H1 (cell line): ENCODE data around the gene ADCK1. TPM values are rescaled to one million over a fixed set of nuclear protein-coding genes. Genes with fewer than 3 reads are reported as not detected.

ENCODE experiments used
- CTCF ChIA-PET: fragments of 300-600 bp; sonication (Branson Sonifier 250); formaldehyde crosslinking; loops from one replicate; lab custom pipeline; 2021; ENCODE audit not compliant: partially characterized antibody; lab: Charles Lee
- POLR2A ChIA-PET: fragments of 300-600 bp; sonication (Branson Sonifier 250); formaldehyde crosslinking; loops from one replicate; lab custom pipeline; 2021; ENCODE audit warnings: inconsistent platforms; ENCODE audit not compliant: partially characterized antibody; lab: Charles Lee
- DNase-seq, 2 experiments: peaks; one replicate each; pipeline versions ENCODE4 v3.0.0 to v3.0.0-alpha.2; 2010 to 2022; ENCODE audit warnings: low spot score in 2 of 2, low read depth in 1 of 2, mixed read lengths in 1 of 2
- FAIRE-seq: peaks from 2 replicates; lab custom pipeline; 2011; peaks lifted over from hg19 to GRCh38; lab: Jason Lieb, UNC
- H2AFZ ChIP-seq: 2 replicates; pipeline ENCODE4 v1.8.1; 2012; ENCODE audit warnings: low read length, inconsistent platforms
- H2AK5ac ChIP-seq: 2 replicates; pipeline ENCODE4 v1.6.1; 2013; ENCODE audit warnings: low read depth, low read length
- H2BK120ac ChIP-seq: replicated peaks from 2 replicates; pipeline ENCODE3; 2013; ENCODE audit warnings: low read depth, low read length, inconsistent platforms
- H2BK12ac ChIP-seq: 2 replicates; pipeline ENCODE4 v1.6.1; 2013; ENCODE audit warnings: low read depth, low read length
- H2BK15ac ChIP-seq: 2 replicates; pipeline ENCODE4 v1.6.1; 2013; ENCODE audit warnings: low read length
- H2BK20ac ChIP-seq: 2 replicates; pipeline ENCODE4 v1.6.1; 2013; ENCODE audit warnings: low read length
- H2BK5ac ChIP-seq: 2 replicates; pipeline ENCODE4 v1.6.1; 2013; ENCODE audit warnings: low read depth, low read length
- H3K14ac ChIP-seq: 2 replicates; pipeline ENCODE4 v1.6.1; 2013; ENCODE audit warnings: inconsistent platforms; ENCODE audit not compliant: insufficient read length
- H3K18ac ChIP-seq: 2 replicates; pipeline ENCODE4 v1.6.1; 2013; ENCODE audit warnings: low read length; ENCODE audit errors: extremely low read depth
- H3K23ac ChIP-seq: 2 replicates; pipeline ENCODE4 v1.6.1; 2013; ENCODE audit warnings: inconsistent platforms; ENCODE audit not compliant: insufficient read length
- H3K23me2 ChIP-seq: 2 replicates; pipeline ENCODE4 v1.6.1; 2013; ENCODE audit warnings: low read depth, low read length
- H3K27ac ChIP-seq: 2 replicates; pipeline ENCODE4 v1.6.1; 2011; ENCODE audit warnings: low read depth, low read length, inconsistent platforms
- H3K27me3 ChIP-seq, 4 experiments: replicated peaks in 1 of 4; 1 replicate in 1 of 4; 2 replicates in 3 of 4; pipeline versions ENCODE4 v1.6.1 to v1.8.1; 2011 to 2013; ENCODE audit warnings: low read length in 3 of 4, mild to moderate bottlenecking in 3 of 4, inconsistent platforms in 2 of 4, mixed read lengths in 2 of 4, moderate library complexity in 1 of 4; ENCODE audit not compliant: control insufficient read depth in 3 of 4, insufficient read depth in 3 of 4; ENCODE audit errors: extremely low read depth in 1 of 4
- H3K36me3 ChIP-seq, 4 experiments: 2 replicates each; pipeline versions ENCODE4 v1.6.1 to v1.8.1; 2011 to 2013; ENCODE audit warnings: mild to moderate bottlenecking in 4 of 4, low read length in 3 of 4, moderate library complexity in 2 of 4, control low read depth in 1 of 4, inconsistent platforms in 1 of 4; ENCODE audit not compliant: insufficient read depth in 4 of 4, control insufficient read depth in 2 of 4
- H3K4ac ChIP-seq: replicated peaks from 2 replicates; pipeline ENCODE3; 2013; ENCODE audit warnings: low read length, low read depth, mixed read lengths, inconsistent platforms; ENCODE audit not compliant: insufficient read length
- H3K4me1 ChIP-seq, 4 experiments: replicated peaks in 1 of 4; 1 replicate in 1 of 4; 2 replicates in 3 of 4; pipeline versions ENCODE4 v1.6.1 to v1.8.1; 2011 to 2013; ENCODE audit warnings: low read length in 3 of 4, inconsistent platforms in 2 of 4, mixed read lengths in 1 of 4; ENCODE audit not compliant: insufficient read depth in 4 of 4, control insufficient read depth in 3 of 4
- H3K4me2 ChIP-seq, 2 experiments: 2 replicates each; pipeline versions ENCODE4 v1.6.1 to v1.8.1; 2011 to 2013; ENCODE audit warnings: low read depth in 2 of 2, low read length in 2 of 2, control low read depth in 1 of 2, inconsistent platforms in 1 of 2, mild to moderate bottlenecking in 1 of 2; ENCODE audit not compliant: insufficient read depth in 1 of 2
- H3K4me3 ChIP-seq, 4 experiments: fragments of 200-600, 300-600 bp in 1 of 4; sonication (generic), shearing (Covaris generic), sonication (Bioruptor Twin) in 1 of 4; 2 replicates each; pipeline versions ENCODE4 v1.5.1 to v1.8.1; 2011 to 2016; ENCODE audit warnings: low read length in 4 of 4, low read depth in 3 of 4, control low read depth in 2 of 4, inconsistent platforms in 2 of 4, mild to moderate bottlenecking in 2 of 4, mixed read lengths in 1 of 4, moderate library complexity in 1 of 4; ENCODE audit not compliant: insufficient read depth in 2 of 4; ENCODE audit errors: extremely low read depth in 1 of 4
- H3K56ac ChIP-seq: replicated peaks from 2 replicates; pipeline ENCODE3; 2013; ENCODE audit warnings: low read depth, mild to moderate bottlenecking, mixed read lengths, low read length, inconsistent platforms; ENCODE audit not compliant: insufficient read length
- H3K79me1 ChIP-seq: 2 replicates; pipeline ENCODE4 v1.6.1; 2013; ENCODE audit warnings: low read depth, low read length, control low read depth
- H3K79me2 ChIP-seq, 2 experiments: 2 replicates each; pipeline versions ENCODE4 v1.6.1 to v1.8.1; 2012 to 2013; ENCODE audit warnings: low read length in 2 of 2, mild to moderate bottlenecking in 2 of 2, inconsistent platforms in 1 of 2; ENCODE audit not compliant: insufficient read depth in 2 of 2, control insufficient read depth in 1 of 2
- H3K9ac ChIP-seq, 4 experiments: replicated peaks in 1 of 4; 1 replicate in 1 of 4; 2 replicates in 3 of 4; pipeline versions ENCODE4 v1.6.1 to v1.8.1; 2011 to 2013; ENCODE audit warnings: low read depth in 3 of 4, low read length in 3 of 4, control low read depth in 2 of 4, mild to moderate bottlenecking in 2 of 4, moderate library complexity in 2 of 4, inconsistent platforms in 1 of 4; ENCODE audit errors: extremely low read depth in 1 of 4
- H3K9me3 ChIP-seq, 2 experiments: 2 replicates each; pipeline versions ENCODE4 v1.6.1 to v1.8.1; 2012 to 2013; ENCODE audit warnings: mild to moderate bottlenecking in 2 of 2, moderate library complexity in 2 of 2, control low read depth in 1 of 2, inconsistent platforms in 1 of 2, low read depth in 1 of 2, low read length in 1 of 2, mixed read lengths in 1 of 2; ENCODE audit not compliant: insufficient read depth in 2 of 2
- H4K20me1 ChIP-seq, 2 experiments: replicated peaks in 1 of 2; 2 replicates each; pipeline versions ENCODE3 to v1.8.1; 2011 to 2013; ENCODE audit warnings: inconsistent platforms in 2 of 2, low read length in 2 of 2, mild to moderate bottlenecking in 1 of 2; ENCODE audit not compliant: insufficient read depth in 2 of 2, control insufficient read depth in 1 of 2
- H4K5ac ChIP-seq: 2 replicates; pipeline ENCODE4 v1.6.1; 2013; ENCODE audit warnings: low read length, low read depth, mixed read lengths, inconsistent platforms; ENCODE audit not compliant: insufficient read length
- H4K8ac ChIP-seq: 2 replicates; pipeline ENCODE4 v1.8.0; 2013; ENCODE audit warnings: mild to moderate bottlenecking, moderate library complexity, low read length, inconsistent platforms; ENCODE audit not compliant: insufficient read depth; ENCODE audit errors: extremely low read depth
- H4K91ac ChIP-seq: replicated peaks from 2 replicates; pipeline ENCODE3; 2013; ENCODE audit warnings: low read length, mixed read lengths, inconsistent platforms; ENCODE audit not compliant: insufficient read length
- ASH2L ChIP-seq: fragments of 200-600, 300-600 bp; sonication (generic); IDR thresholded peaks from one replicate; pipeline ENCODE4 v1.7.1; 2017; ENCODE audit warnings: low read length
- BCL11A ChIP-seq, 2 experiments: IDR thresholded peaks; one replicate each; pipeline ENCODE4 v1.6.1; 2011; ENCODE audit warnings: low read depth in 2 of 2, low read length in 2 of 2, mild to moderate bottlenecking in 2 of 2
- CREB1 ChIP-seq: IDR thresholded peaks from 2 replicates; pipeline ENCODE4 v1.6.1; 2012; ENCODE audit warnings: inconsistent platforms
- E2F6 ChIP-seq: IDR thresholded peaks from 2 replicates; pipeline ENCODE4 v1.6.1; 2012; ENCODE audit warnings: inconsistent platforms
- EGR1 ChIP-seq: IDR thresholded peaks from 2 replicates; pipeline ENCODE4 v1.6.1; 2011; ENCODE audit warnings: low read depth, low read length, borderline replicate concordance
- KDM5A ChIP-seq: fragments of 200-600 bp; IDR thresholded peaks from 2 replicates; pipeline ENCODE4 v1.7.1; 2012; ENCODE audit warnings: mild to moderate bottlenecking, low read length, inconsistent platforms, mixed read lengths
- NANOG ChIP-seq: IDR thresholded peaks from 2 replicates; pipeline ENCODE4 v1.6.1; 2011; ENCODE audit warnings: low read length, low read depth, mild to moderate bottlenecking, inconsistent platforms; ENCODE audit not compliant: insufficient read depth, poor library complexity, severe bottlenecking
- NRF1 ChIP-seq: IDR thresholded peaks from 2 replicates; pipeline ENCODE4 v1.6.1; 2011; ENCODE audit warnings: mild to moderate bottlenecking, low read depth, low read length, improper control_type of control experiment
- RBBP5 ChIP-seq: IDR thresholded peaks from 2 replicates; pipeline ENCODE4 v1.7.1; 2012; ENCODE audit warnings: low read depth, mild to moderate bottlenecking, inconsistent platforms, low read length, moderate library complexity, borderline replicate concordance
- RFX5 ChIP-seq: IDR thresholded peaks from 2 replicates; pipeline ENCODE4 v1.6.1; 2011; ENCODE audit warnings: low read depth, low read length, improper control_type of control experiment, borderline replicate concordance
- SP4 ChIP-seq: IDR thresholded peaks from 2 replicates; pipeline ENCODE4 v1.6.1; 2012; ENCODE audit warnings: low read length, inconsistent platforms
- SUZ12 ChIP-seq: fragments of 200-600 bp; sonication (generic); IDR thresholded peaks from 2 replicates; pipeline ENCODE4 v1.6.1; 2012; ENCODE audit warnings: mild to moderate bottlenecking, inconsistent platforms, low read length, moderate library complexity, mixed read lengths
- TAF1 ChIP-seq: IDR thresholded peaks from 2 replicates; pipeline ENCODE4 v1.6.1; 2011; ENCODE audit warnings: mild to moderate bottlenecking, low read depth, low read length
- WGBS, 2 experiments: shearing (Covaris generic) in 1 of 2; methylation state at CpG; one replicate each; pipeline versions ENCODE4 v1.1.6 to v1.1.7; 2013 to 2015; ENCODE audit warnings: low lambda C conversion rate in 2 of 2, mixed read lengths in 2 of 2, inconsistent platforms in 1 of 2, low coverage in 1 of 2, missing lambda C conversion rate in 1 of 2; ENCODE audit not compliant: insufficient replicate concordance in 2 of 2, insufficient coverage in 1 of 2, insufficient read length in 1 of 2; ENCODE audit errors: extremely low coverage in 1 of 2, missing lambda C conversion rate in 1 of 2; 5-methylcytosine and 5-hydroxymethylcytosine counted together
- polyA plus RNA-seq, 7 experiments: library from polyadenylated mRNA; depleted of rRNA in 3 of 7; stranded (reverse) in 5 of 7; unstranded in 2 of 7; fragments of >200 nt in 5 of 7; fragments of 200-250 nt in 2 of 7; gene quantifications; 1 replicate in 5 of 7; 2 replicates in 1 of 7; 4 replicates in 1 of 7; pipeline versions ENCODE4 v1.2.1 to v1.2.3, GENCODE V29; 2011 to 2013; ENCODE audit warnings: missing spikeins in 2 of 7, mixed read lengths in 2 of 7
- total RNA-seq: library from RNA; stranded (reverse); fragmentation: NEBNext Ultra II Directional; extraction: Animal tissue kit (Norgen Biotek cat#: 25700); gene quantifications from 2 replicates; pipeline ENCODE4 v1.2.1, GENCODE V29; 2021

The ADCK1 gene
- total and polyA plus RNA-seq, 2 of the 8 experiments (the other 6 are each of a cell fraction or from before 2014, with no cell fraction given): 11.0 to 16.8 TPM

- ChIA-PET POLR2A (no interaction called here), CTCF (interaction anchor here (1.0 to 1.6 kb wide), 3 partner anchors 14 to 438 kb away, joined by 3 to 13 read pairs (median 4); no protein-coding TSS in a partner anchor)
- DNase-seq (peak; percentile 10 to 73), FAIRE-seq (no peak)
- H3K14ac ChIP-seq: no peak overlapping the region
- no peak overlapping the region for H3K27ac ChIP-seq
- no peak overlapping the region for H4K5ac ChIP-seq
- no peak overlapping the region for H2AK5ac ChIP-seq
- no peak overlapping the region for H4K91ac ChIP-seq
- no peak overlapping the region; a peak in 2 of 7 replicates for H3K9ac ChIP-seq
- no peaks in the 10 kb centered on the region for H3K79me1 ChIP-seq
- no peaks in the 10 kb centered on the region for H3K79me2 ChIP-seq
- H3K27me3 ChIP-seq: peaks cover 0 to 9% (median 6%) of the 10 kb centered on the region in 4 experiments; a peak in 3 of 7 replicates
- H3K4me3 ChIP-seq: peak overlapping the region; percentile 40 to 61 (median 48)
- no peak overlapping the region for H3K23ac ChIP-seq
- 9% methylated on average over 28 of the region's 35 CpGs; no CpG with 5 or more reads in 1 of the 2 experiments for WGBS, 2 experiments
- no peak overlapping the region for H3K18ac ChIP-seq
- peaks cover 4% of the 10 kb centered on the region; the same call in 1 of the 2 replicates for H3K23me2 ChIP-seq
- H2BK5ac ChIP-seq: no peak overlapping the region
- H4K20me1 ChIP-seq: no peaks in the 10 kb centered on the region
- H2BK12ac ChIP-seq: no peak overlapping the region; the same call in 1 of the 2 replicates
- H3K36me3 ChIP-seq: no peaks in the 10 kb centered on the region
- H2BK15ac ChIP-seq: no peak overlapping the region
- no peak overlapping the region for H2BK120ac ChIP-seq
- peak overlapping the region; percentile 86 to 90 for H3K4me2 ChIP-seq
- H3K9me3 ChIP-seq: no peaks in the 10 kb centered on the region
- H4K8ac ChIP-seq: peak overlapping the region; percentile 62; the same call in 1 of the 2 replicates
- H3K4ac ChIP-seq: no peak overlapping the region
- H3K56ac ChIP-seq: no peak overlapping the region
- no peak overlapping the region for H2BK20ac ChIP-seq
- H2AFZ ChIP-seq: peak overlapping the region; percentile 21; the same call in 1 of the 2 replicates
- peaks cover 0 to 3% (median 1%) of the 10 kb centered on the region in 4 experiments; a peak in 2 of 7 replicates for H3K4me1 ChIP-seq
- no peak for TF ChIP-seq NRF1
- peak; percentile 31; the same call in 1 of the 2 replicates for TF ChIP-seq SUZ12
- peak; percentile 69 for TF ChIP-seq ASH2L
- no peak for TF ChIP-seq SP4
- no peak for TF ChIP-seq EGR1
- no peak for TF ChIP-seq RFX5
- TF ChIP-seq E2F6: 0 out of 2 replicates have a peak, but pooled peaks have one; percentile 13
- TF ChIP-seq KDM5A: no peak
- no peak for TF ChIP-seq CREB1
- no peak for TF ChIP-seq RBBP5
- 0 out of 2 replicates have a peak, but pooled peaks have one; percentile 29 for TF ChIP-seq TAF1
- TF ChIP-seq NANOG: no peak
- TF ChIP-seq BCL11A (IDR thresholded peaks at IDR 0.05; ENCODE audit: low read depth in 2 of 2, low read length in 2 of 2): no peak
These were observed 166.1 kb downstream of the ADCK1 start for GRCh38 chr14:77965919-77966435.
